GM12874 (cell line): ENCODE data around the gene FAR2.

Source experiments
- TF ChIP-seq, protein P1 (sequence below): IDR thresholded peaks from 2 replicates; pipeline ENCODE4 v1.5.1; 2011; ENCODE audit warnings: low read depth, mild to moderate bottlenecking, control low read depth, low read length, moderate library complexity; ENCODE audit not compliant: insufficient read depth

The FAR2 gene

DNA sequence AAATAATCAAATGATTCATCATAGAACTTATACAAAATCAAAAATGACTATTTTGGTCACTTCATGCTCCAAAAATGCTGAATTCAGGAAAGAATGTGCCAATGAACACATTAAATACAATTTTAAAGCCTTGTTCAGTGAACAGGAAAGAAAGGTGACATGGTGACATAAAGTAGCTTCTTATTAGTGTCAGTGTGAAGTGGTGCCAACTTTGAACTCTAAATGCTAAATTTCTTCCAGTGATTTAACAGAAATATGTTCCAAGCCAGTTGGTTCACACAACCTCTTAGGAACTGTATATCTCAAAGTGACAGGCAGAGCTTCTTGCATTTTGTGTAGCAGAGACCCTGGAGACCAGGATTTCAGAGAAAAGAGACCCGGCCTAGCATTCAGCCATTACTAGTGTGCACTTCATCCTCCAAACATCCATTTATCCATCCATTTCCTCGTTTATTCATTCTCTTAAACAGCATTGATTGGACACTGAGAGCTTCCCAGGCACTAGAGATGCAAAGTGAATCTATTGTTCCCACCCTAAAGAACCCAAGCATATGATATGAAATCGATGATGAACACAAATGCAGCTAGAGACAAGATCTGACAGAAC is 95.2 kb downstream of the FAR2 start:
- TF ChIP-seq, protein P1, sequence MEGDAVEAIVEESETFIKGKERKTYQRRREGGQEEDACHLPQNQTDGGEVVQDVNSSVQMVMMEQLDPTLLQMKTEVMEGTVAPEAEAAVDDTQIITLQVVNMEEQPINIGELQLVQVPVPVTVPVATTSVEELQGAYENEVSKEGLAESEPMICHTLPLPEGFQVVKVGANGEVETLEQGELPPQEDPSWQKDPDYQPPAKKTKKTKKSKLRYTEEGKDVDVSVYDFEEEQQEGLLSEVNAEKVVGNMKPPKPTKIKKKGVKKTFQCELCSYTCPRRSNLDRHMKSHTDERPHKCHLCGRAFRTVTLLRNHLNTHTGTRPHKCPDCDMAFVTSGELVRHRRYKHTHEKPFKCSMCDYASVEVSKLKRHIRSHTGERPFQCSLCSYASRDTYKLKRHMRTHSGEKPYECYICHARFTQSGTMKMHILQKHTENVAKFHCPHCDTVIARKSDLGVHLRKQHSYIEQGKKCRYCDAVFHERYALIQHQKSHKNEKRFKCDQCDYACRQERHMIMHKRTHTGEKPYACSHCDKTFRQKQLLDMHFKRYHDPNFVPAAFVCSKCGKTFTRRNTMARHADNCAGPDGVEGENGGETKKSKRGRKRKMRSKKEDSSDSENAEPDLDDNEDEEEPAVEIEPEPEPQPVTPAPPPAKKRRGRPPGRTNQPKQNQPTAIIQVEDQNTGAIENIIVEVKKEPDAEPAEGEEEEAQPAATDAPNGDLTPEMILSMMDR, result no peak

DNA sequence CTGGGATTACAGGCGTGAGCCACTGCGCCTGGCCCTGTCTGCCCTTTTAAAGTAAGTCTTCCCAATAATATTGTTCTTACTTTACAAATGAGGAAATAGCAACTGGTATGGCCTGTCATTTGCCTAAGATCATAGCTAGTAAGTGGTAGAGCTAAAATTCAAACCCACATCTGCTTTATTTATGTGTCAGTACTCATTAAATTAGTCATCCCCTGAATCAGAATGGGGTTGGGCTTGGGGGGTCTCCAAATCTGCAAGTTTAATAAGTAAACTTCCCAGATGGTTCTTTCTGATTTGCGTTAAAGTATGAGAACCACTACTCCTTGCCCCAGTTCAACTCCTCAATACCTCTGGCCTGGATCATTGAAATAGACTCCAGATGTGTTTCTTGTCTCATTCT is 96.2 kb downstream of the FAR2 start:
- TF ChIP-seq, protein P1, result no peak

DNA sequence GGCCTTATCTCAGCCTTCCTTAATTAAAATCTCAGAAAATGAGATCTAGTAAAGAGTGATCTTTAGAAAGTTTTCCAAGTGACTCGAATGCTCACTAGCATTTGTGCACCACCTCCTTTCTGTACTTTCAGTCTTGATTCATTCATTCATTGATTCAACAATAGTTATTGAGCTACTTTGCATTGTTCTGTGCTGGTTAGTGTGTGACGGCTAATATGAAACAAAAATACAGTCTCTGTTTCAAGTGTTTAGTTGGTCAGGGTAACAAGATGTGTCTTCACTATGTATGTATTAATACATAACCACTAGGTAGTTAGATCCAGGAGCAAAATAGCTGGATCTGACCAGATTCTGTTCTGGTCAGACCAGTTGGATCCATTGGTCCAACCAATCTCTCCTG is 100.9 kb downstream of the FAR2 start:
- TF ChIP-seq, protein P1, result no peak

DNA sequence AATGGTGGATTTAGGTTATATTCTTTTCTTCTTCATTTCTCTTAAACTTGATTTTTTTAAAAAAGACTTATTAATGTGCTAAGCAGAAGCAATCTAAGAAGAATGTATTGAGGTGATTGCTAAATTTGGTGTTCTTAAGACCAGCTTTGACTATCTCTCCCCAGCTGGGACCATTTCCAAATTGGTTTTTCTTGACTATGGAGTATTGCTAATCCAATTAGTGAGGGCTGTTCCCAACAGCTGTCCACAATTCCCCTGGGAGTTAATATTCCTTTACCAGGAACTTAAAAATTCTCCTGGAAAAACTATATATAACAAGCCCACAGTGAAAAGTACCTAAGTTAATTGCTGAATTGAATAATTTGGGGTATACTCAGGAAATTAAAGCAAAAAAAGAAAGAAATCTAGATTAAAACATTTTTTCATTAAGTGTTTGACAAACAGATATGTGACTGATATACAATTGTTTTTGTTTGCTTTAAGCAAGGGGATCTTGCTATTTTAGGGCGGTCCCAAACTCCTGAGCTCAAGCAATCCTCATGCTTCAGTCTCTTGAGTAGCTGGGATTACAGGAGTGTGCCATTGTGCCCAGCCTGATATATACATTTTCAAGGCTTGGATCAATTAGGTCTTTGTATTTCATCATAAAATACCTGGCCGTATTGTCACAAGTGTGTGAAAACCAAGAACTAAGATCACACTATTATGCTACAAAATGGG is 105.0 kb downstream of the FAR2 start:
- TF ChIP-seq, protein P1, result no peak

DNA sequence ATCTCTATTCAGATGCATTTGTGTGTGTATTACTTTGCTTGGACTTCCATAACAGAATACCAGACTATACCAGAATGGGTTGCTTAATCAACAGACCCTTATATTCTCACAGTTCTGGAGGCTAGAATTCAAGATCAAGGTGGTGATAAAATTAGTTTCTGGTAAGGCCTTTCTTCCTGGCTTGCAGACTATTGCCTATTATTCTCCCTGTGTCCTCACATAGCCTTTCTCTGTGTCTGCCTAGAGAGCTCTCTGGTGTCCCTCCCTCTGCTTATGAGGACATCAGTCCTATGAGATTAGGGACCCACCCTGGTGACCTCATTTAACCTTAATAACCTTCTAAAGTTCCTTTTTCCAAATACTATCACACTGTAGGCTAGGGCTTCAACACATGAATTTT is 106.0 kb downstream of the FAR2 start:
- TF ChIP-seq, protein P1, result no peak

DNA sequence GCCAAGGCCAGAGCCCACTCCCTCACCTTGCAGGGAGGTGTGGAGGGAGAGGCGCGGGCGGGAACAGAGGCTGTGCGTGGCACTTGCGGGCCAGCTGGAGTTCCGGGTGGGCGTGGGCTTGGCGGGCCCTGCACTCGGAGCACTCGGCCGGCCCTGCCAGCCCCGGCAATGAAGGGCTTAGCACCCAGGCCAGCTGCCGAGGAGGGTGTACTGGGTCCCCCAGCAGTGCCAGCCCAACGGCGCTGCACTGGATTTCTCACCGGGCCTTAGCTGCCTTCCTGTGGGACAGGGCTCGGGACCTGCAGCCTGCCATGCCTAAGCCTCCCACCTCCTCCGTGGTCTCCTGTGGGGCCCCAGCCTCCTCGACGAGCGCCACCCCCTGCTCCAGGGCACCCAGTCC is 107.5 kb downstream of the FAR2 start:
- TF ChIP-seq, protein P1, result no peak

DNA sequence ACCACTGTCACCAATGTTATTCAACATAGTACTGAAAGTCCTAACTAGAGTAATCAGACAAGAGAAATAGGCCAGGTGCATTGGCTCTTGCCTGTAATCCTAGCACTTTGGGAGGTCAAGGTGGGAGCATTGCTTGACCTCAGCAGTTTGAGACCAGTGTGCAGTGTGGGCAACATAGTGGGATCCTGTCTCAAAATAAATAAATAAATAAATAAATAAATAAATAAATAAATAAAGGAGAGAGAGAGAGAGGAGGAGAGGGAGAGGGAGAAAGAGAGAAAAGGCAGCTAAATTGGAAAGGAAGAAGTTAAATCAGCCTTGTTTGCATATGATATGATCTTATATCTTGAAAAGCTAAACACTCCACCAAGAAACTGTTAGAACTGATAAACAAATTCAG is 115.3 kb downstream of the FAR2 start:
- TF ChIP-seq, protein P1, result no peak
